ENCODE data around the gene IFI27. TPM values are rescaled to one million over a fixed set of nuclear protein-coding genes. Genes with fewer than 3 reads are reported as not detected.

The IFI27 gene
- total RNA-seq, 4 donors from 2014 or later: 39.5 to 958 (median 291) TPM

DNA sequence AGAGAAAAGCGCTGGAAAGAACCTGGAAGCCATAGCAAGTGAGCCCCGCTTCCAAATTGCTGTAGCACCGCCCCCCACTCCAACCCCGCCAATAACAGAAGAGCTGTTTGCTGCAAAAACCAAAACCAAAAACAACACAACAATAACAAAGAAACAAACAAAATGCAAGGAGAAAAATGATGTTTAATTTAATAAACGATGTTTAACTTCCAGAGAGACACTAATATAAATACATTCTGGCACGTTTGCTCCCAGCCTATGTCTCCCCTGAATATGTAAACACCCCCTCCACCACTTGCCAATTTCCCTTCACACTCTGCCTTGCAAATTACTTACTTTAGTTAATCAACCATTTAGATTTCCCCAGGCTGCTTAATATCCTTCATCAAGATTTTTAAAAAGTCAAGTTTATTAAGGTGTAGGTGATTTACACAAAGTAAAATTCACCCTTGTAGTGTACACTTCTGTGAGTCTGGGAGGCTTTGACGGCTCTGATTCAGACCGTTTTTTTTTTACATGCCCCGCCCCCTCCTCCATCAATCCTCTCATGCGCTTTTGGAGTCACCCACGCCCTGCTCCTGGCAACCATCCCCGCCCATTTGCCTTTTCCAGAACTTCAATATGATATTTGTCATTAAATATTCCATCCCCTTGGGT, 19.4 kb downstream of the IFI27 start:
- intact Hi-C loops (cut with DNase I): no loop called here
- WGBS, 2 donors: 0% methylated on average over 11 of the region's 12 CpGs
- Histone ChIP-seq H3K27ac (peak overlapping the region; percentile 78 to 91 (median 89)), H3K27me3 (no peaks in the 10 kb centered on the region), H3K4me1 (peaks cover 11 to 26% (median 17%) of the 10 kb centered on the region in 3 donors), H3K4me3 (peak overlapping the region; percentile 52 to 77 (median 60)), H3K9me3 (no peaks in the 10 kb centered on the region), H3K36me3 (peaks cover 0 to 10% (median 0%) of the 10 kb centered on the region in 3 donors)
- DNase-seq: no peak
- TF ChIP-seq, protein P1, sequence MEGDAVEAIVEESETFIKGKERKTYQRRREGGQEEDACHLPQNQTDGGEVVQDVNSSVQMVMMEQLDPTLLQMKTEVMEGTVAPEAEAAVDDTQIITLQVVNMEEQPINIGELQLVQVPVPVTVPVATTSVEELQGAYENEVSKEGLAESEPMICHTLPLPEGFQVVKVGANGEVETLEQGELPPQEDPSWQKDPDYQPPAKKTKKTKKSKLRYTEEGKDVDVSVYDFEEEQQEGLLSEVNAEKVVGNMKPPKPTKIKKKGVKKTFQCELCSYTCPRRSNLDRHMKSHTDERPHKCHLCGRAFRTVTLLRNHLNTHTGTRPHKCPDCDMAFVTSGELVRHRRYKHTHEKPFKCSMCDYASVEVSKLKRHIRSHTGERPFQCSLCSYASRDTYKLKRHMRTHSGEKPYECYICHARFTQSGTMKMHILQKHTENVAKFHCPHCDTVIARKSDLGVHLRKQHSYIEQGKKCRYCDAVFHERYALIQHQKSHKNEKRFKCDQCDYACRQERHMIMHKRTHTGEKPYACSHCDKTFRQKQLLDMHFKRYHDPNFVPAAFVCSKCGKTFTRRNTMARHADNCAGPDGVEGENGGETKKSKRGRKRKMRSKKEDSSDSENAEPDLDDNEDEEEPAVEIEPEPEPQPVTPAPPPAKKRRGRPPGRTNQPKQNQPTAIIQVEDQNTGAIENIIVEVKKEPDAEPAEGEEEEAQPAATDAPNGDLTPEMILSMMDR (IDR thresholded peaks at IDR 0.05): no peak
- TF ChIP-seq POLR2A (IDR thresholded peaks at IDR 0.05): no peak

DNA sequence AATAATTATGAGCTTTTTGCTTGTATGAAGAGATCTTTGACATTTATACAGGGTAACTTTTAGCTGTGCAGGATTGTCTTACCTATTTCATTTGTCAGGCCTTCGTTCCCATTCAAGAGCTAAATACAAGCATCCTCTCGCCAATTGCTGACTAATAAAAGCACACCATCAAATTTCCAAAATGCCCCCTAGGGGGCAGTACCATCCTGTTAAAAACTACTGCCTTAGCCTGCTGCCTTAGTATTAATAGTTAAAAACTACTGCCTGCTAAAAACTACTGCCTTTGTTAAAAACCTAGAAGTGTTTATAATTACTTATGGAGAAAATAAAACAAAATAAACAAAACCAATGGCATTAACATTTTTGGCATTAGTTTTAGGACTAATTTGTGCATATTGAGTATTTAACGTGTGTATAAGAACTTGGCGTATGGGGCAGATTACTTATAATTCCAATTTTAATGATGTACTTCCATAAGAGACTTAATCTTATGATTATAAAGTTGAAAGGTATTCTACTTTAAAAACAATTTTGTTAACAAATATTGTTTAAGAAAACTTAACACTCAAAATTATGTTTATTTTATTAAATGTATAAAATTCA, 21.9 kb downstream of the IFI27 start:
- Histone ChIP-seq H3K4me1 (peaks cover 11 to 26% (median 17%) of the 10 kb centered on the region in 3 donors), H3K9me3 (no peaks in the 10 kb centered on the region), H3K27ac (no peak overlapping the region), H3K4me3 (no peak overlapping the region), H3K27me3 (no peaks in the 10 kb centered on the region), H3K36me3 (peaks cover 0 to 2% (median 0%) of the 10 kb centered on the region in 3 donors)
- TF ChIP-seq, protein P1 (IDR thresholded peaks at IDR 0.05): peak; percentile 63 to 77 (median 72)
- no peak for TF ChIP-seq POLR2A (IDR thresholded peaks at IDR 0.05)
- intact Hi-C loops (cut with DNase I): no loop called here
- DNase-seq: no peak
- WGBS, 2 donors: 41 to 44% methylated on average over 4 of the region's 4 CpGs

DNA sequence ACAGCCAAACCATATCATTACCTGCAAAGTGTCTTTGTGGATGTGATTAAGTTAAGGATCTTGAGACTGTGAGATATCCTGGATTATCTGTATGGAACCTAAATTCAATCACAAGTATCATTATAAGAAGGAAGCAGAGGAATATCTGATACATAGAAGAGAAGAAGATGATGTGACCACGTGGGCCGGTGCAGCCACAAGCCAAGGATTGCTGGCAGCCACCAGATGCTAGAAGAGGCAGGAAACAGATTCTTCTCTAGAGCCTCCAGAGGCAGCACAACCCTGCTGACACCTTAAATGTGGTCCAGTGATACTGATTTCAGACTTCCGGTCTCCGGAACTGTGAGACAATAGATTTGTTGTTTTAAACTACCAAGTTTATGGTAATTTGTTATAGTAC, 24.9 kb downstream of the IFI27 start:
- no peaks in the 10 kb centered on the region for H3K36me3 ChIP-seq
- peaks cover 0 to 11% (median 0%) of the 10 kb centered on the region in 4 donors for H3K27me3 ChIP-seq
- no peak overlapping the region for H3K4me3 ChIP-seq
- 71 to 82% methylated on average over 4 of the region's 4 CpGs for WGBS, 2 donors
- H3K27ac ChIP-seq: no peak overlapping the region
- no peak for DNase-seq
- peaks cover 0 to under 1% (median 0%) of the 10 kb centered on the region in 3 donors for H3K4me1 ChIP-seq
- no peaks in the 10 kb centered on the region for H3K9me3 ChIP-seq
- TF ChIP-seq POLR2A (IDR thresholded peaks at IDR 0.05): no peak
- TF ChIP-seq, protein P1 (IDR thresholded peaks at IDR 0.05): no peak
- intact Hi-C loops (cut with DNase I): loop anchor here (5.0 kb wide), 2 partner anchors 83 to 103 kb away; no protein-coding TSS in a partner anchor

DNA sequence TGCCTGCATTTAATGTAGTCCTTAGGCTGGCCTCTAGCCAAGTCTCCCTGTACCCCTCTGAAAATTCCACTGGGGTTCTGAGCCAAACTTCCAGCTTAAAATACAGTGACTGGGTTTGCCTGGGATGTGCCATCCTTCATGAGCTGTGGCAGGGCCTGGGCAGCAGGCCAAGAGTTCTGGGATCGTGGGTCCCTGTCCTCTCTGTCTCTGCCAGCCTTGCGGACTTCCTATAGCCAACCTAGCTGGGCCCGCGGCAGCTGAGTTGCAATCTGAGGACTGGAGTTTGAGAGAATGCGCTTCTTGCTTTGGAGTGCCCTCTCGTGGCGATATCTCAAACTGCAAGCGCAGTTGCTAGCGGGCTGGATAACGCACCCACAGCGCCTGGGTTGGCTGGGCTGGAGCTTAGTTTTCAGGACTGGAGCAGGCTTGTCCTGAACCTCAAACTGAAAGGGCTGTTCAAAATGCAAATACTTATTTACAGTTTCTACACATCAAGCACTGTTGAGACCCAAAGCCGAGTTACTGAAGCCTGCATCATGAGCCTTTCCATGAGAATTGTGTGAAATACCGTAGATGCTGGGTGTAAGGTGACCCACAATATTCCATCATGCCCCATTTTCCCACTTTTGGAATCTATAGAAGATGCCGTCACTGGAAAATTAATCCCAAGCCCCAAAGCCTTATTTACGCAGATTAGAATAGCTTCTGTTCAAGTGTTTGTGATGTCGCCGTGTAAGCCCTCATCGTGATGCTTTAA, 26.2 kb downstream of the IFI27 start:
- peaks cover 0 to 11% (median 0%) of the 10 kb centered on the region in 4 donors for H3K27me3 ChIP-seq
- no peaks in the 10 kb centered on the region for H3K9me3 ChIP-seq
- WGBS, 2 donors: 32 to 37% methylated on average over 12 to 16 of the region's 18 CpGs
- no peaks in the 10 kb centered on the region for H3K36me3 ChIP-seq
- intact Hi-C loops (cut with DNase I): loop anchor here (5.0 kb wide), 2 partner anchors 84 to 104 kb away; no protein-coding TSS in a partner anchor
- H3K27ac ChIP-seq: no peak overlapping the region
- no peak overlapping the region for H3K4me3 ChIP-seq
- H3K4me1 ChIP-seq: no peaks in the 10 kb centered on the region
- TF ChIP-seq POLR2A (IDR thresholded peaks at IDR 0.05): no peak
- TF ChIP-seq, protein P1 (IDR thresholded peaks at IDR 0.05): peak; percentile 87 to 99 (median 97)
- DNase-seq: peak; percentile 26
